Measurements from ENCODE around the gene GLOD5. TPM values are rescaled to one million over a fixed set of nuclear protein-coding genes. Genes with fewer than 3 reads are reported as not detected.

Gene GLOD5
- polyA plus RNA-seq, 2 of the 4 experiments (the other 2 are of a cell fraction): not detected

DNA sequence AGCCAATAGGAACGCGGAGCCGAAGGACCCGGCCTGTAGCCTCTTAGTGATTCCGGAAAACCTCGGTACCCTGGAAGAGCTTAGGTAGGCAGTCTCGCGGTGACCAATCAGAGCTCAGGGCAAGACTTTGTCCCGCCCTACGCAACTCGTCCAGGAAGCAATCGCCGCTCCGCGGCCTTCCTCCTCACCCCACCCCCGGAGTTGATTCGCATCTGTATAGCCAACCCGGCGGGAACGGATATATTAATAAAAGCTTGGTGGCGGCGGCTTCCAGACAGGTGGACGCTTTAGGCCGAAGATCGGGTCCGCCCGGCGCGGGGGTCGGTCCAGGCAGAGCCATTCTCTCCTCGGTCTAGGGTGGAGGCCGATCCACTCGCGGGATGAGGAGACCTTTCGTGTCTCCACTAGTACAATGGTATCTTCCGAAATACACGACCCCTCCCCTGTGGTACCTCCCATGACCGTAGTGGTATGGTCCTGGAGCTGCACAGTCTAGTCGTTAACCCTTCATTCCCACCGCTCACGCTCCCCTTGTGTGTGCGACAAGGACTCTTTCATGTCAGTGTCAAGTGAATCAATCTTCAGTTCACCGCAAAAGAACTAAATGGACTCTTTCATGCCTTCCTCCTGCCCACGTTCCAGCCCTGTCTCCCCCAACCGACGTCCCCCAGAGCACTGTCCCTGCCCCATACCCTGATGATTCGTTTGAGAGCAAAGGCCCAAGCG, 24.2 kb upstream of the GLOD5 start (continued):
- TF ChIP-seq, protein P1, sequence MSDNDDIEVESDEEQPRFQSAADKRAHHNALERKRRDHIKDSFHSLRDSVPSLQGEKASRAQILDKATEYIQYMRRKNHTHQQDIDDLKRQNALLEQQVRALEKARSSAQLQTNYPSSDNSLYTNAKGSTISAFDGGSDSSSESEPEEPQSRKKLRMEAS (IDR thresholded peaks at IDR 0.05): peak; percentile 57; the same call in 1 of the 2 replicates

DNA sequence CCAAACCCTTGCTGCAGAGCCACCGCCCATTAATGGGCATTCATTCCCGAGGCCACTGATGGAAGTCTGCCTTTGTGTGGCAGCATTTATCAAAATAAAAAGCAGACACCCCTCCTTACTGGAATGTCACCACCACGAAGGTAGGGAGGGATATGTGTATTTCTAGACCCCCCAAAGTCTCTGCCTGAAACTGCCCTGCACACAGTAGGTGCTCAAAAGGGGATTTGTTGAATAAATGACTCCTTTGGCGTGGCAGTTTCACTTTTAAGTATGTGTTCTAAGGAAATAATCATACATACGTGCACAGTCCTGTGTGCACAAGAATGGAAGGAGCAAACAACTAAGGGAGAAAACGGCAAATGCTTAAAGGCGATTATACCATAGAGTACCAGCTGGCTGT, 23.6 kb upstream of the GLOD5 start:
- Histone ChIP-seq H3K27ac (peak overlapping the region; percentile 93 to 97), H3K4me1 (peaks cover 6% of the 10 kb centered on the region), H3K4me3 (peak overlapping the region; percentile 76), H3K4me2 (peak overlapping the region; percentile 99), H3K9me3 (no peaks in the 10 kb centered on the region)
- 82% methylated on average over 5 of the region's 7 CpGs for WGBS (ENCODE audit: missing lambda C conversion rate)
- POLR2A ChIA-PET: interaction anchor here (0.5 to 1.6 kb wide), 8 partner anchors 9 to 220 kb away, joined by 3 to 23 read pairs (median 7); partner anchors contain the start of genes HDAC6, OTUD5 and SUV39H1
- TF ChIP-seq MAFK (IDR thresholded peaks at IDR 0.05; ENCODE audit: partially characterized antibody) (no peak), TFCP2L1 (CRISPR knock-in tag; IDR thresholded peaks at IDR 0.05) (no peak), EHF (CRISPR knock-in tag; IDR thresholded peaks at IDR 0.05) (no peak), TP53 (CRISPR knock-in tag; IDR thresholded peaks at IDR 0.05) (no peak), ESRRA (IDR thresholded peaks at IDR 0.05; ENCODE audit: borderline replicate concordance, low read length) (no peak), RFX5 (IDR thresholded peaks at IDR 0.05) (no peak)
- TF ChIP-seq, protein P1 (IDR thresholded peaks at IDR 0.05): no peak
- DNase-seq (ENCODE audit: low read depth in 1 of 2, low spot score in 1 of 2): no peak
- CTCF ChIA-PET: interaction anchor here (0.9 kb wide), 1 partner anchor 179 kb away, joined by 3 read pairs; no protein-coding TSS in a partner anchor
- no peak; a peak in 1 of 6 replicates for ATAC-seq
- no peak for FAIRE-seq

DNA sequence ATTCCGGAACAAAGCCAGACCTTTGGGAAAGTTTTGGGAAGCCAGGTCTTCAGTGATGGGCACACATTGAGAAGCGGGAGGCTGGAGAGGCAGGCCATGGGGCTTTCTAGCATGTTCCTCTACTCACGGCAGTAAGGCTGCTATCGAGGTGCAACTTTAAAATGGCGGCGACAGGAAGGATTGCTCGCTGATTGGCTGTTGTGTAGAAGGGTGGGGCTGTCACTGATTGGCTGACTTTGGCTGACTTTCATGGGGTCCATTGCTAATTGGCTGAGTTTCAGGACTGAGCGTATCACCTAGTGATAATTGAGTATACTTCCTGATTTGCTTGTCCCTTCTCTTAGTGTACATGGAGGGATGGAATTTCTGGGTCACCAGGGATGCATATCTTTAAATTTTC, 19.7 kb upstream of the GLOD5 start:
- Histone ChIP-seq H3K4me3 (no peak overlapping the region), H3K4me2 (no peak overlapping the region), H3K9me3 (no peaks in the 10 kb centered on the region), H3K27ac (no peak overlapping the region), H3K4me1 (peaks cover 6% of the 10 kb centered on the region)
- TF ChIP-seq TP53 (CRISPR knock-in tag; IDR thresholded peaks at IDR 0.05): no peak
- no peak for TF ChIP-seq JUN (IDR thresholded peaks at IDR 0.05)
- TF ChIP-seq CBX8 (IDR thresholded peaks at IDR 0.05): no peak
- TF ChIP-seq, protein P1 (IDR thresholded peaks at IDR 0.05): no peak
- FAIRE-seq (no peak), DNase-seq (ENCODE audit: low read depth in 1 of 2, low spot score in 1 of 2) (no peak), ATAC-seq (no peak)
- ChIA-PET POLR2A (no interaction called here), CTCF (no interaction called here)
- 97% methylated on average over 8 of the region's 8 CpGs for WGBS (ENCODE audit: missing lambda C conversion rate)

DNA sequence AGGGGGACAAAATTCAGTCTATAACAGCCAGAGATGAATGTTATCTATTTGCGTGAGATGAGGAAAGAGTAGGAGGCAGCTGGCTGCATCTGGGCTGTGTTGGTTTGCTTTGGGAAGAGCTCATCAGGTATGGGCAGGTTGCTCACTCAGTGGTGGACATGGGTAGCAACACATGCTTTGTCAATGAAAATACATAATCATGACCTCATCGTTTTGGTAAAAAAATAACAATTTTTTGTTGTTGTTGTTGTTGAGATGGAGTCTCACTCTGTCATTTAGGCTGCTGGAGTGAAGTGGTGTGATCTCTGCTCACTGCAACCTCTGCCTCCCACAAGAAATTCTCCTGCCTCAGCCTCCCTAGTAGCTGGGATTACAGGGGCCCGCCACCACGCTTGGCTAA, 16.3 kb upstream of the GLOD5 start:
- ChIA-PET CTCF (no interaction called here), POLR2A (no interaction called here)
- H3K4me1 ChIP-seq: no peaks in the 10 kb centered on the region
- WGBS (ENCODE audit: missing lambda C conversion rate): 76% methylated on average over 4 of the region's 4 CpGs
- TF ChIP-seq KDM5A (IDR thresholded peaks at IDR 0.05) (no peak), RAD21 (conservative IDR thresholded peaks at IDR 0.05 in 1 of 2, IDR thresholded peaks at IDR 0.05 in 1 of 2) (no peak), HEYL (CRISPR knock-in tag; IDR thresholded peaks at IDR 0.05) (no peak), KDM1A (IDR thresholded peaks at IDR 0.05; ENCODE audit: low read depth) (no peak), NR3C1 (IDR thresholded peaks at IDR 0.05) (no peak), MAFK (IDR thresholded peaks at IDR 0.05; ENCODE audit: partially characterized antibody) (no peak), CHD4 (IDR thresholded peaks at IDR 0.05; ENCODE audit: borderline replicate concordance) (no peak)
- TF ChIP-seq, protein P2, sequence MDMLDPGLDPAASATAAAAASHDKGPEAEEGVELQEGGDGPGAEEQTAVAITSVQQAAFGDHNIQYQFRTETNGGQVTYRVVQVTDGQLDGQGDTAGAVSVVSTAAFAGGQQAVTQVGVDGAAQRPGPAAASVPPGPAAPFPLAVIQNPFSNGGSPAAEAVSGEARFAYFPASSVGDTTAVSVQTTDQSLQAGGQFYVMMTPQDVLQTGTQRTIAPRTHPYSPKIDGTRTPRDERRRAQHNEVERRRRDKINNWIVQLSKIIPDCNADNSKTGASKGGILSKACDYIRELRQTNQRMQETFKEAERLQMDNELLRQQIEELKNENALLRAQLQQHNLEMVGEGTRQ (IDR thresholded peaks at IDR 0.05): no peak
- TF ChIP-seq, protein P1 (IDR thresholded peaks at IDR 0.05): no peak
- DNase-seq (ENCODE audit: low read depth in 1 of 2, low spot score in 1 of 2): no peak
- H3K9me3 ChIP-seq: no peaks in the 10 kb centered on the region
- no peak overlapping the region for H3K27ac ChIP-seq
- ATAC-seq: no peak
- no peak overlapping the region for H3K4me2 ChIP-seq
- no peak for FAIRE-seq
- H3K4me3 ChIP-seq: no peak overlapping the region
